CD4-positive, alpha-beta T cell treated with Interleukin-17A for 4 hours (primary cell): Measurements from ENCODE around the gene CDHR3.

ENCODE experiments used
- DNase-seq: peaks from one replicate; pipeline ENCODE4 v3.0.0-alpha.2; 2020; ENCODE audit warnings: mixed read lengths

The CDHR3 gene

GRCh38 chr7:106054156-106054910 lies 91.3 kb downstream of the CDHR3 start:
- DNase-seq: no peak

- no peak for DNase-seq
Measured at GRCh38 chr7:106054971-106055532, 92.0 kb downstream of the CDHR3 start.

GRCh38 chr7:106056513-106057203 lies 93.6 kb downstream of the CDHR3 start:
- DNase-seq: peak; percentile 79

- no peak for DNase-seq
Measured at GRCh38 chr7:106057204-106057961, 94.3 kb downstream of the CDHR3 start.

GRCh38 chr7:106057962-106058927 lies 95.2 kb downstream of the CDHR3 start:
- peak; percentile 41 for DNase-seq

- DNase-seq: no peak
Measured at GRCh38 chr7:106058928-106059324, 95.9 kb downstream of the CDHR3 start.

- no peak for DNase-seq
Measured at GRCh38 chr7:106059556-106059955, 96.5 kb downstream of the CDHR3 start.

- DNase-seq: no peak
Measured at GRCh38 chr7:106060394-106060920, 97.4 kb downstream of the CDHR3 start.

GRCh38 chr7:106061301-106061979 lies 98.4 kb downstream of the CDHR3 start:
- no peak for DNase-seq

GRCh38 chr7:106062006-106062405 lies 98.9 kb downstream of the CDHR3 start:
- DNase-seq: no peak

GRCh38 chr7:106062521-106062931 lies 99.5 kb downstream of the CDHR3 start:
- no peak for DNase-seq

- DNase-seq: no peak
Measured at GRCh38 chr7:106063024-106063423, 100.0 kb downstream of the CDHR3 start.

GRCh38 chr7:106063692-106064091 lies 100.6 kb downstream of the CDHR3 start:
- DNase-seq: no peak

GRCh38 chr7:106064316-106064715 lies 101.3 kb downstream of the CDHR3 start:
- DNase-seq: no peak

- DNase-seq: no peak
Measured at GRCh38 chr7:106064771-106065574, 101.9 kb downstream of the CDHR3 start.

GRCh38 chr7:106065575-106066500 lies 102.8 kb downstream of the CDHR3 start:
- DNase-seq: no peak

GRCh38 chr7:106067678-106068077 lies 104.6 kb downstream of the CDHR3 start:
- DNase-seq: no peak

GRCh38 chr7:106068538-106068961 lies 105.5 kb downstream of the CDHR3 start:
- no peak for DNase-seq

GRCh38 chr7:106068986-106069385 lies 105.9 kb downstream of the CDHR3 start:
- no peak for DNase-seq
